ENCODE results near the gene SGF29.
"Not testable (repeated sequence)": the region's sequence is repeated elsewhere in the genome, so short reads cannot be mapped to it uniquely, and the experiment has no call there.

Gene SGF29

DNA sequence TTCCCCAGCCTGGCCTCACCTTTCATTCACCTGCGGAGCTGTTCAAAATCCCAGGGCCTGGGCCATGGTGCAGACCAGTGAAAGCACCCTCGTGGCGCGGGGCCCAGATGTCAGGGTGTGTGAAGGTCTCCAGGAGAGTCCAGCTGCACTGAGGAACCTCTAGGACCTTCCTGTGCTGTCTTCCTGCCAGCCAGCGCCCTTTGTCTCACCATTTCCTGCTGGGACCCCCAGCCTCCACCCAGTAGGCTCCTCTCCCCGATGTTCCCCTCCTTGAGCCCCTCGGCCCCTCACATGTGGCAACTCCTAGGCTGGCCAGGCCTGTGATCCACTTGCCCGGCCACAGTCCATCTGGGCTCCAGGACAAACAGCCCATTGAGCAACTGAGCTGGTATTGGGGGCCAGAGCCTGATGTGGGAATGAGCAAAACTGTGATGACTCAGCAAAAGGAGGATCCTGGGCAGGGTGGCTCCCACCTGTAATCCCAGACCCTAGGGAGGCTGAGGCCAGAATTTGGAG lies 42.5 kb downstream of the SGF29 start:
- Histone ChIP-seq H3K9me2 (replicated peaks; ENCODE audit: insufficient read depth, low read length) (no peaks in the 10 kb centered on the region), H3F3A (ENCODE audit: insufficient read depth) (no peaks in the 10 kb centered on the region), H3K4me3 (ENCODE audit: insufficient read depth, low read length, poor library complexity, severe bottlenecking) (no peak overlapping the region), H3K36me3 (ENCODE audit: low read length) (no peaks in the 10 kb centered on the region), H2AFZ (ENCODE audit: low read depth, low read length, severe bottlenecking) (no peak overlapping the region), H3K79me2 (ENCODE audit: insufficient read depth, low read length) (no peaks in the 10 kb centered on the region), H3K9ac (ENCODE audit: low read length) (no peak overlapping the region), H4K20me1 (ENCODE audit: low read depth, low read length) (no peaks in the 10 kb centered on the region), H3K4me2 (ENCODE audit: low read depth, low read length, poor library complexity, severe bottlenecking) (no peak overlapping the region), H3K27ac (ENCODE audit: low read depth, low read length) (no peak overlapping the region), H3K9me3 (ENCODE audit: insufficient read depth, low read length) (no peaks in the 10 kb centered on the region), H3K27me3 (ENCODE audit: low read length) (no peaks in the 10 kb centered on the region)
- TF ChIP-seq, protein P1, sequence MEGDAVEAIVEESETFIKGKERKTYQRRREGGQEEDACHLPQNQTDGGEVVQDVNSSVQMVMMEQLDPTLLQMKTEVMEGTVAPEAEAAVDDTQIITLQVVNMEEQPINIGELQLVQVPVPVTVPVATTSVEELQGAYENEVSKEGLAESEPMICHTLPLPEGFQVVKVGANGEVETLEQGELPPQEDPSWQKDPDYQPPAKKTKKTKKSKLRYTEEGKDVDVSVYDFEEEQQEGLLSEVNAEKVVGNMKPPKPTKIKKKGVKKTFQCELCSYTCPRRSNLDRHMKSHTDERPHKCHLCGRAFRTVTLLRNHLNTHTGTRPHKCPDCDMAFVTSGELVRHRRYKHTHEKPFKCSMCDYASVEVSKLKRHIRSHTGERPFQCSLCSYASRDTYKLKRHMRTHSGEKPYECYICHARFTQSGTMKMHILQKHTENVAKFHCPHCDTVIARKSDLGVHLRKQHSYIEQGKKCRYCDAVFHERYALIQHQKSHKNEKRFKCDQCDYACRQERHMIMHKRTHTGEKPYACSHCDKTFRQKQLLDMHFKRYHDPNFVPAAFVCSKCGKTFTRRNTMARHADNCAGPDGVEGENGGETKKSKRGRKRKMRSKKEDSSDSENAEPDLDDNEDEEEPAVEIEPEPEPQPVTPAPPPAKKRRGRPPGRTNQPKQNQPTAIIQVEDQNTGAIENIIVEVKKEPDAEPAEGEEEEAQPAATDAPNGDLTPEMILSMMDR (IDR thresholded peaks at IDR 0.05; ENCODE audit: insufficient read depth, low read length, poor library complexity, severe bottlenecking), result no peak

DNA sequence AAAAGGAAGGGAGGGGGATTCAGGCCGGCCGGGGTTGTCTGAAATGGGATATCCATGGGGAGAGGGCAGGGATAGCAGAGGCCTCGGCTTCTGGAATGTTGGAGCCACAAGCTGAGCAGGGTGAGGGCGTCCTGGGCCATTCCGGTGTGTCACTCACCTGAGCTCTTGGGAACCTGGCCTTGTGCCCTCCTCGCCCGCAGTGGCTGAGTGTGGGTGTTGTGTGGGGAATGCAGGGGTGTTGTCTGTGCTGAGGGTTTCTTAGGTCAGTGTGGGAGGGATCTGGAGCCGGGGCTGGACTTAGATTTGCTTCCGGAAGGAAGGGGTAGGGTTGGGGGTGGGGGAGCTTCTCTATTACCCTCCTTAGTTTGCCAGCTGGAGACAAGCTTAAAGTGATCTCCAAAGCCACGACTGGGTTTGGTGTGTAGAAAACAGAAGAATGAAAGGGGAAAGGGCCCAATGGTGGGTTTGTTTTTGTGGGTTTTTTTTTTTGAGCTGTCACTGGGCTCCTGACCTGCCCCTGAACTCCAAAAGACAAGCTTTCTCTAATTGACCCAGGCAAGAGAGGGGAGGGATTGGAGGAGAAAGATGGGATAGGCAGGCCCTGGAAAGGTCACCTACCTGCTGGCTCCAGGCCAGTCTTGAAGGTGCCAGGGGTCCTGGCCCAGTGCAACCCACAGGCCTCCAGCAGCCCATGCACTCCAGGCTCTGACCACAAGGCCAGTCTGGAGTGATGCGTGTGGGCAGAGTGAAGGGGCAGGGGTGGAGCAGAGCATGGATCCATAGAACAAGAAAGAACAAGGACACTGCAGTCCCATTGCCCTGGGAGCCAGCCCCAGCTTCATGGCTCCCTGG lies 43.3 kb downstream of the SGF29 start, which contains the start of gene SULT1A2:
SULT1A2 (minus strand) TSS at position 211 of the 852 bp plus-strand sequence. CDS start 1,120 bp downstream, outside the sequence.
- no peak within 1 kb of the TSS for H3K9ac ChIP-seq (ENCODE audit: low read length)

DNA sequence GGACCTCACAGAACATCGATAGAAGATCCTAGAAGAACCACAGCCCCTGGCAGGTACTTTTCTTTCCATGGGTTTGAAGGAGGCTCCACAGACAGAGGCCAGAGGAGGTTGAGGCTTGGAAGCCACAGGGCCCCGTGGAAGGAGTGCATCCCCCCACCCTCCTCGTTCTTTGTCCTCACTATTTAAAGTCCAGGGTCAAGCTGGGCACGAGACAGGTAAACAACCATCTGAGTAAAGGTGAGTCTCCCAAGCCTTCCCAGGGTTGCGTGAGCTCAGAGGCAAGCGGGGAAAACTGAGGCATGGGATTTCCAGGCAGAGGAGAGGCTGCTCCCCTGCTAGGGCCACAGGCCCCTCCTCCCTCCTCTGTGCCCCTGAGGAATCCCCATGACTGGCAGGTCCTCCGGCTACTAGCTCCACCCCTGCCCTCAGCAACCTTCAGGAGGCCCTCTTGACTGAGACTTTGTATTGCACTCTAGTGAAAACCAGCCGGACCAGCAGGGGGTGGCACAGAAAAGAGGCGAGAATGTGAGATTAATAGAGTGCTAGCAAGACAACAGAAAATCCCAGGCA lies 44.1 kb downstream of the SGF29 start:
- Histone ChIP-seq H3K4me2 (ENCODE audit: low read depth, low read length, poor library complexity, severe bottlenecking) (no peak overlapping the region), H3K79me2 (ENCODE audit: insufficient read depth, low read length) (no peaks in the 10 kb centered on the region), H3K27ac (ENCODE audit: low read depth, low read length) (no peak overlapping the region), H3K36me3 (ENCODE audit: low read length) (no peaks in the 10 kb centered on the region), H2AFZ (ENCODE audit: low read depth, low read length, severe bottlenecking) (no peak overlapping the region), H3K9me3 (ENCODE audit: insufficient read depth, low read length) (no peaks in the 10 kb centered on the region), H3K9ac (ENCODE audit: low read length) (no peak overlapping the region), H3K4me3 (ENCODE audit: insufficient read depth, low read length, poor library complexity, severe bottlenecking) (no peak overlapping the region), H4K20me1 (ENCODE audit: low read depth, low read length) (no peaks in the 10 kb centered on the region), H3K27me3 (ENCODE audit: low read length) (no peaks in the 10 kb centered on the region), H3F3A (ENCODE audit: insufficient read depth) (no peaks in the 10 kb centered on the region), H3K9me2 (replicated peaks; ENCODE audit: insufficient read depth, low read length) (no peaks in the 10 kb centered on the region)
- no peak for TF ChIP-seq EZH2phosphoT487 (conservative IDR thresholded peaks at IDR 0.05; ENCODE audit: low read length)
- TF ChIP-seq, protein P1 (IDR thresholded peaks at IDR 0.05; ENCODE audit: insufficient read depth, low read length, poor library complexity, severe bottlenecking), result no peak

More for the DNA sequence above, 43.3 kb downstream of the SGF29 start, which contains the start of gene SULT1A2:
- H3K36me3 ChIP-seq (ENCODE audit: low read length), result no peaks in the 10 kb centered on the region
- H2AFZ ChIP-seq (ENCODE audit: low read depth, low read length, severe bottlenecking), result no peak within 1 kb of the TSS
- H3K27me3 ChIP-seq (ENCODE audit: low read length), result no peaks in the 10 kb centered on the region
- H3K9me2 ChIP-seq (replicated peaks; ENCODE audit: insufficient read depth, low read length), result no peaks in the 10 kb centered on the region
- H3K9me3 ChIP-seq (ENCODE audit: insufficient read depth, low read length), result no peaks in the 10 kb centered on the region
- H3K79me2 ChIP-seq (ENCODE audit: insufficient read depth, low read length), result no peaks in the 10 kb centered on the region
- H3F3A ChIP-seq (ENCODE audit: insufficient read depth), result no peaks in the 10 kb centered on the region
- H4K20me1 ChIP-seq (ENCODE audit: low read depth, low read length), result no peaks in the 10 kb centered on the region
- H3K4me3 ChIP-seq (ENCODE audit: insufficient read depth, low read length, poor library complexity, severe bottlenecking), result no peak within 1 kb of the TSS
- H3K4me2 ChIP-seq (ENCODE audit: low read depth, low read length, poor library complexity, severe bottlenecking), result no peak within 1 kb of the TSS
- no peak for TF ChIP-seq EZH2phosphoT487 (conservative IDR thresholded peaks at IDR 0.05; ENCODE audit: low read length)
- TF ChIP-seq, protein P1 (IDR thresholded peaks at IDR 0.05; ENCODE audit: insufficient read depth, low read length, poor library complexity, severe bottlenecking), result no peak
- H3K27ac ChIP-seq (ENCODE audit: low read depth, low read length), result no peak within 1 kb of the TSS

DNA sequence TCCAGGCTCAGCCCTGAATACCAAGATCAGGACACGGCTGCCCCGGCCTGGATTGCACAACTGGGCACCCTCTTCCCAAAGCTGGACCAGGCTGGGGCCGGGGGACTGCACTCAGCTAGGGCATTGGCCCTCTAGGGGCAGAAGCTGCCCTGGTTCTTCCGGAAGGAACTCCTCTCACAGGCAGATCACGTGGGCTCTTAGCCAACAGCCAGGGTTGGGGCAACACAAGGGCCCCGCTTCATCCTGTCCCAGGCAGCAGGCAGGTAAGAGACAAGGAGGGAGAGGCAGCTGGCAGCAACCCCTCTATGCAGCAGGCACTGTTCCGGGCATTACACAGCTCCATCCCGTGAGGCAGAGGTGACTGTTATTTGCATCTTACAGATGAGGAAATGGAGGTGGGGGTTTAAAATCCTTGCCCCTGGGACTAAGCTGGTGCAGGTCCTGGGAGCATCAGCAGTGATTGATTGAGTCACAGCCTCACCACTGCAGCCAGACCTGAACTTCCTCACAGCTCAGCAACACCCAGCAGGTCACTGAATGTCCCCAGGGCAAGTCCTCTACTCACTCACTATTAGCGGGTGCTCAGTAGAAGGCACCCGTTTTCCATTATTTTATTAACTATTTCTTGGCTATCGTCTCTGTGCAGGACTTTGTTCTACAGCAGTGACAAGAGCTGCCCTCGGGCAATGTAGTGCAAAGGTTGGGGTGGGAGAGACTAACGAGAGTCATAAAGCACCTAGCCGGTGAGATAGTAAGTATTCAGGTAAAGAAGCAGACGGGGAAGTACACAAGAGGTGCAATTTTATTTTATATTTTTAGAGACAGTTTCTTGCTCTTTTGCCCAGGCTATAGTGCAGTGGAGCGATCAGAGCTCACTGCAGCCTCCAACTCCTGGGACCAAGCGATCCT lies 45.9 kb downstream of the SGF29 start:
- H3K9me2 ChIP-seq (replicated peaks; ENCODE audit: insufficient read depth, low read length); H3F3A ChIP-seq (ENCODE audit: insufficient read depth): not testable (repeated sequence)

DNA sequence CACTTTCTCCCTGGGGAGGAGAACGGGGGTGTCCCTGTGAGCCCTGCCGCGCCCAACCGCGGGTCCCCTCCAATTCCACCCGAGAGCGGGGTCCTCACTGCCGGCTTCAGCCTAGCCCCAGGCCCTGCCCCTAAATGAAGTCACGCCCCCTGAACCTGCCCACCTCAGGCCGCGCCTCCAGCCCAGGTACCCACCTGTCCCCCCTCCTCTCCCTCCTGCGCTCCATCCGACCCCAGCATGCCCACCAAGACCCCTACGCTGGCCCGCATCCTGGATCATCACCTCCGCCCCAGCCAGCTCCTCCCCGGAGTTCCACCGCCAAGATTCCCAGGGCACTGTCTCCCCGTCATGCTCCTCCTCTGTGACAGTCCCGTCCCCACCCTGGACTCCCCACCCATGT lies 47.2 kb downstream of the SGF29 start:
- not testable (repeated sequence) for H3K4me3 ChIP-seq (ENCODE audit: insufficient read depth, low read length, poor library complexity, severe bottlenecking); H3K27ac ChIP-seq (ENCODE audit: low read depth, low read length); H3K9ac ChIP-seq (ENCODE audit: low read length); H3F3A ChIP-seq (ENCODE audit: insufficient read depth); H3K9me2 ChIP-seq (replicated peaks; ENCODE audit: insufficient read depth, low read length); H3K4me2 ChIP-seq (ENCODE audit: low read depth, low read length, poor library complexity, severe bottlenecking); H3K79me2 ChIP-seq (ENCODE audit: insufficient read depth, low read length); H3K36me3 ChIP-seq (ENCODE audit: low read length); H3K9me3 ChIP-seq (ENCODE audit: insufficient read depth, low read length); H4K20me1 ChIP-seq (ENCODE audit: low read depth, low read length); H3K27me3 ChIP-seq (ENCODE audit: low read length); H2AFZ ChIP-seq (ENCODE audit: low read depth, low read length, severe bottlenecking)

More for the DNA sequence above, 45.9 kb downstream of the SGF29 start:
- H3K27me3 ChIP-seq (ENCODE audit: low read length); H3K79me2 ChIP-seq (ENCODE audit: insufficient read depth, low read length); H3K36me3 ChIP-seq (ENCODE audit: low read length); H3K9ac ChIP-seq (ENCODE audit: low read length); H4K20me1 ChIP-seq (ENCODE audit: low read depth, low read length); H3K9me3 ChIP-seq (ENCODE audit: insufficient read depth, low read length); H3K27ac ChIP-seq (ENCODE audit: low read depth, low read length); H2AFZ ChIP-seq (ENCODE audit: low read depth, low read length, severe bottlenecking); H3K4me3 ChIP-seq (ENCODE audit: insufficient read depth, low read length, poor library complexity, severe bottlenecking); H3K4me2 ChIP-seq (ENCODE audit: low read depth, low read length, poor library complexity, severe bottlenecking): not testable (repeated sequence)

Measured in SU-DHL-6 (cell line).